Stimulated activated CD8-positive, alpha-beta memory T cell treated with anti-CD3 and anti-CD28 coated beads, Interleukin-4, amount 100 ng/mL, for 24 hours (primary cell): ENCODE data around the gene FHIT.

Experiments
- DNase-seq: peaks from one replicate; pipeline ENCODE4 v3.0.0-alpha.2; 2020; ENCODE audit warnings: low read depth

Gene FHIT

GRCh38 chr3:60399861-60400845, 851.1 kb downstream of the FHIT start:
- DNase-seq = no peak

- DNase-seq = no peak
Measured at GRCh38 chr3:60399292-60399691, 852.0 kb downstream of the FHIT start.

- DNase-seq = no peak
Measured at GRCh38 chr3:60395173-60395762, 856.0 kb downstream of the FHIT start.

- DNase-seq = no peak
Measured at GRCh38 chr3:60393946-60394345, 857.3 kb downstream of the FHIT start.

GRCh38 chr3:60392501-60392900, 858.8 kb downstream of the FHIT start:
- DNase-seq = no peak

- DNase-seq = no peak
Measured at GRCh38 chr3:60391292-60391691, 860.0 kb downstream of the FHIT start.

- DNase-seq = no peak
Measured at GRCh38 chr3:60388731-60389130, 862.5 kb downstream of the FHIT start.

- DNase-seq = no peak
Measured at GRCh38 chr3:60386306-60386705, 864.9 kb downstream of the FHIT start.

GRCh38 chr3:60384341-60384740, 866.9 kb downstream of the FHIT start:
- DNase-seq = no peak

- DNase-seq = no peak
Measured at GRCh38 chr3:60383345-60383744, 867.9 kb downstream of the FHIT start.

- no peak for DNase-seq
Measured at GRCh38 chr3:60366486-60366885, 884.8 kb downstream of the FHIT start.

- DNase-seq = no peak
Measured at GRCh38 chr3:60365360-60365759, 885.9 kb downstream of the FHIT start.

- DNase-seq = no peak
Measured at GRCh38 chr3:60364475-60364874, 886.8 kb downstream of the FHIT start.

- no peak for DNase-seq
Measured at GRCh38 chr3:60363817-60364216, 887.4 kb downstream of the FHIT start.

- DNase-seq = no peak
Measured at GRCh38 chr3:60355825-60356224, 895.4 kb downstream of the FHIT start.

- no peak for DNase-seq
Measured at GRCh38 chr3:60351481-60351880, 899.8 kb downstream of the FHIT start.

- no peak for DNase-seq
Measured at GRCh38 chr3:60344340-60344739, 906.9 kb downstream of the FHIT start.

GRCh38 chr3:60343831-60344230, 907.4 kb downstream of the FHIT start:
- no peak for DNase-seq

GRCh38 chr3:60339304-60339703, 911.9 kb downstream of the FHIT start:
- DNase-seq = no peak

- no peak for DNase-seq
Measured at GRCh38 chr3:60337421-60337820, 913.8 kb downstream of the FHIT start.

GRCh38 chr3:60336061-60336460, 915.2 kb downstream of the FHIT start:
- DNase-seq = no peak

GRCh38 chr3:60333710-60334109, 917.5 kb downstream of the FHIT start:
- DNase-seq = no peak

- DNase-seq = no peak
Measured at GRCh38 chr3:60330107-60330506, 921.1 kb downstream of the FHIT start.
